Common myeloid progenitor, CD34-positive (primary cell): ENCODE results near the gene PPP1R14D.

Experiments
- CTCF ChIA-PET: fragments of 350-600 bp; sonication (Branson Sonifier 250); formaldehyde crosslinking; loops from one replicate; lab custom pipeline; 2021; ENCODE audit warnings: antibody characterized with exemption; lab: Charles Lee
- POLR2A ChIA-PET: fragments of 350-600 bp; sonication (Branson Sonifier 250); formaldehyde crosslinking; loops from one replicate; lab custom pipeline; 2021; ENCODE audit warnings: antibody characterized with exemption; lab: Charles Lee
- DNase-seq, 3 donors: peaks; one replicate each; pipeline versions ENCODE4 v3.0.0 to v3.0.0-alpha.2; 2013
- H3K27ac ChIP-seq, 2 experiments: 1 replicate in 1 of 2; 2 replicates in 1 of 2; pipeline ENCODE4 v1.7.0; 2013; ENCODE audit warnings: inconsistent platforms in 2 of 2, low read length in 2 of 2, mild to moderate bottlenecking in 2 of 2, low read depth in 1 of 2, moderate library complexity in 1 of 2; ENCODE audit not compliant: severe bottlenecking in 2 of 2, insufficient read depth in 1 of 2, poor library complexity in 1 of 2
- H3K27me3 ChIP-seq, 5 experiments: replicated peaks in 2 of 5; 1 replicate in 3 of 5; 2 replicates in 2 of 5; pipeline versions ENCODE4 v1.6.1 to v1.7.0; 2013; ENCODE audit warnings: low read length in 4 of 5, mild to moderate bottlenecking in 2 of 5, moderate library complexity in 2 of 5, inconsistent platforms in 1 of 5; ENCODE audit not compliant: insufficient read depth in 5 of 5, control insufficient read depth in 4 of 5
- H3K36me3 ChIP-seq, 4 experiments: 1 replicate in 2 of 4; 2 replicates in 2 of 4; pipeline versions ENCODE4 v1.6.1 to v1.7.0; 2013; ENCODE audit warnings: low read length in 3 of 4, control low read depth in 1 of 4, mild to moderate bottlenecking in 1 of 4; ENCODE audit not compliant: control insufficient read depth in 4 of 4, insufficient read depth in 4 of 4
- H3K4me1 ChIP-seq, 4 experiments: 1 replicate in 3 of 4; 2 replicates in 1 of 4; pipeline versions ENCODE4 v1.6.1 to v1.7.1; 2013; ENCODE audit warnings: low read length in 3 of 4, mild to moderate bottlenecking in 3 of 4, control low read depth in 1 of 4, inconsistent platforms in 1 of 4, moderate library complexity in 1 of 4; ENCODE audit not compliant: control insufficient read depth in 4 of 4, insufficient read depth in 4 of 4; ENCODE audit errors: control extremely low read depth in 1 of 4
- H3K4me3 ChIP-seq, 7 experiments: 1 replicate in 4 of 7; 2 replicates in 3 of 7; pipeline versions ENCODE4 v1.5.1 to v1.7.0; 2013; ENCODE audit warnings: mild to moderate bottlenecking in 7 of 7, low read length in 6 of 7, moderate library complexity in 6 of 7, inconsistent platforms in 2 of 7, low read depth in 2 of 7, control low read depth in 1 of 7; ENCODE audit not compliant: insufficient read depth in 4 of 7, control insufficient read depth in 1 of 7; ENCODE audit errors: extremely low read depth in 1 of 7
- H3K9me3 ChIP-seq, 5 experiments: 1 replicate in 4 of 5; 2 replicates in 1 of 5; pipeline versions ENCODE4 v1.6.1 to v1.7.1; 2013; ENCODE audit warnings: low read length in 4 of 5, mild to moderate bottlenecking in 2 of 5, inconsistent platforms in 1 of 5, low read depth in 1 of 5, moderate library complexity in 1 of 5; ENCODE audit not compliant: control insufficient read depth in 4 of 5, insufficient read depth in 2 of 5; ENCODE audit errors: control extremely low read depth in 1 of 5
- WGBS: methylation state at CpG from one replicate; pipeline ENCODE4 v1.1.5; 2013; ENCODE audit not compliant: insufficient coverage; 5-methylcytosine and 5-hydroxymethylcytosine counted together

The PPP1R14D gene

GRCh38 chr15:40836020-40836419 is 7.5 kb upstream of the PPP1R14D start:
- WGBS, result 89% methylated on average over 1 of the region's 1 CpG
- Histone ChIP-seq H3K27ac (no peak overlapping the region), H3K36me3 (no peaks in the 10 kb centered on the region), H3K4me1 (no peaks in the 10 kb centered on the region), H3K9me3 (no peaks in the 10 kb centered on the region), H3K27me3 (no peaks in the 10 kb centered on the region), H3K4me3 (no peak overlapping the region)
- DNase-seq, result no peak
- CTCF ChIA-PET, result interaction anchor here (0.8 kb wide), 1 partner anchor 56 kb away, joined by 3 read pairs; no protein-coding TSS in a partner anchor
- POLR2A ChIA-PET, result interaction anchor here (0.7 kb wide), 1 partner anchor 50 kb away, joined by 3 read pairs; no protein-coding TSS in a partner anchor

- H3K36me3 ChIP-seq, result no peaks in the 10 kb centered on the region
- H3K4me1 ChIP-seq, result no peaks in the 10 kb centered on the region
- CTCF ChIA-PET, result no interaction called here
- H3K27me3 ChIP-seq, result no peaks in the 10 kb centered on the region
- H3K27ac ChIP-seq, result no peak overlapping the region
- POLR2A ChIA-PET, result no interaction called here
- no peak for DNase-seq
- no peak overlapping the region for H3K4me3 ChIP-seq
- H3K9me3 ChIP-seq, result no peaks in the 10 kb centered on the region
These were observed 4.4 kb upstream of the PPP1R14D start for GRCh38 chr15:40832903-40833302.

- Histone ChIP-seq H3K9me3 (no peaks in the 10 kb centered on the region), H3K4me3 (no peak overlapping the region), H3K4me1 (no peaks in the 10 kb centered on the region), H3K27ac (no peak overlapping the region), H3K27me3 (no peaks in the 10 kb centered on the region), H3K36me3 (no peaks in the 10 kb centered on the region)
- POLR2A ChIA-PET, result no interaction called here
- CTCF ChIA-PET, result interaction anchor here (0.9 kb wide), 1 partner anchor 47 kb away, joined by 3 read pairs; no protein-coding TSS in a partner anchor
- 100% methylated on average over 1 of the region's 1 CpG for WGBS
- DNase-seq, result no peak
These were observed 3.4 kb upstream of the PPP1R14D start for GRCh38 chr15:40831861-40832260.

GRCh38 chr15:40830884-40831283 is 2.4 kb upstream of the PPP1R14D start:
- no peak for DNase-seq

GRCh38 chr15:40829115-40829514 is 607 bp upstream of the PPP1R14D start:
- ChIA-PET POLR2A (interaction anchor here (1.6 kb wide), 1 partner anchor 18 kb away, joined by 3 read pairs; no protein-coding TSS in a partner anchor), CTCF (interaction anchor here (0.7 to 1.9 kb wide), 2 partner anchors 29 to 213 kb away, joined by 3 to 6 read pairs; no protein-coding TSS in a partner anchor)
- Histone ChIP-seq H3K27me3 (no peaks in the 10 kb centered on the region), H3K27ac (no peak overlapping the region), H3K4me3 (no peak overlapping the region), H3K9me3 (no peaks in the 10 kb centered on the region), H3K4me1 (no peaks in the 10 kb centered on the region), H3K36me3 (no peaks in the 10 kb centered on the region)
- DNase-seq, result no peak
- WGBS, result 100% methylated on average over 7 of the region's 7 CpGs

More at GRCh38 chr15:40830884-40831283, 2.4 kb upstream of the PPP1R14D start:
- no peak overlapping the region for H3K4me3 ChIP-seq
- H3K27me3 ChIP-seq, result no peaks in the 10 kb centered on the region
- CTCF ChIA-PET, result no interaction called here
- POLR2A ChIA-PET, result interaction anchor here (1.2 kb wide), 1 partner anchor 9 kb away, joined by 4 read pairs; no protein-coding TSS in a partner anchor
- no peaks in the 10 kb centered on the region for H3K9me3 ChIP-seq
- no peaks in the 10 kb centered on the region for H3K36me3 ChIP-seq
- H3K27ac ChIP-seq, result no peak overlapping the region
- no peaks in the 10 kb centered on the region for H3K4me1 ChIP-seq
- WGBS, result no CpG with 5 or more reads among the region's 2 CpGs

GRCh38 chr15:40826423-40827075 is 2.0 kb downstream of the PPP1R14D start:
- ChIA-PET CTCF (interaction anchor here (1.2 kb wide), 1 partner anchor 236 kb away, joined by 3 read pairs; no protein-coding TSS in a partner anchor), POLR2A (no interaction called here)
- no peak overlapping the region for H3K27ac ChIP-seq
- no peaks in the 10 kb centered on the region for H3K36me3 ChIP-seq
- H3K4me3 ChIP-seq, result no peak overlapping the region
- DNase-seq, result no peak
- H3K9me3 ChIP-seq, result no peaks in the 10 kb centered on the region
- no peaks in the 10 kb centered on the region for H3K4me1 ChIP-seq
- 100% methylated on average over 2 of the region's 4 CpGs for WGBS
- H3K27me3 ChIP-seq, result no peaks in the 10 kb centered on the region

GRCh38 chr15:40825661-40826422 is 2.7 kb downstream of the PPP1R14D start:
- Histone ChIP-seq H3K27ac (no peak overlapping the region), H3K4me1 (no peaks in the 10 kb centered on the region), H3K4me3 (no peak overlapping the region), H3K36me3 (no peaks in the 10 kb centered on the region), H3K27me3 (no peaks in the 10 kb centered on the region), H3K9me3 (no peaks in the 10 kb centered on the region)
- 78% methylated on average over 4 of the region's 5 CpGs for WGBS
- peak in 1 of 3 donors; percentile 18 for DNase-seq
- CTCF ChIA-PET, result interaction anchor here (1.1 kb wide), 1 partner anchor 15 kb away, joined by 3 read pairs; no protein-coding TSS in a partner anchor
- POLR2A ChIA-PET, result no interaction called here
